HCT116 (cell line): ENCODE data around the gene CCDC54. TPM values are rescaled to one million over a fixed set of nuclear protein-coding genes. Genes with fewer than 3 reads are reported as not detected.

Experiments used
- ATAC-seq: fragments of 200-7000 bp; cut with Tn5 transposase; 2 replicates; pipeline ENCODE4 v1.9.1; 2020; ENCODE audit warnings: mild to moderate bottlenecking, moderate library complexity
- BruUV-seq: library from RNA; stranded (reverse); fragments of 400-500 nt; replicated peaks from 2 replicates; lab custom pipeline; 2021; lab: Mats Ljungman, UMichigan
- CTCF ChIA-PET: fragments of 300-600 bp; sonication (Branson Sonifier 250); formaldehyde crosslinking; loops from one replicate; lab custom pipeline; 2021; ENCODE audit warnings: antibody characterized with exemption; lab: Charles Lee
- POLR2A ChIA-PET: fragments of 300-600, 350-600 bp; sonication (Branson Sonifier 250); formaldehyde crosslinking; loops from one replicate; lab custom pipeline; 2021; ENCODE audit warnings: antibody characterized with exemption; lab: Charles Lee
- RAD21 ChIA-PET, 2 experiments: fragments of 300-600 bp; sonication (Branson Sonifier 250); formaldehyde crosslinking; loops; one replicate each; lab custom pipeline; 2023; ENCODE audit warnings: low total read pairs in 2 of 2; ENCODE audit not compliant: uncharacterized antibody in 2 of 2, unreplicated experiment in 2 of 2, low non-redundant PET in 1 of 2; lab: Charles Lee
- DNase-seq: peaks from one replicate; pipeline ENCODE4 v3.0.0-alpha.2; 2010; ENCODE audit warnings: low read depth, low spot score
- H2AFZ ChIP-seq: fragments of 200-600 bp; shearing (Covaris generic), sonication (generic); 2 replicates; pipeline ENCODE4 v1.6.1; 2017; ENCODE audit warnings: low read depth, mixed run types, mixed read lengths, antibody characterized with exemption, low read length; ENCODE audit not compliant: poor library complexity, severe bottlenecking
- H3K27ac ChIP-seq: 2 replicates; pipeline ENCODE4 v1.5.1; 2012; ENCODE audit warnings: low read depth, low read length
- H3K27me3 ChIP-seq: fragments of 200-600 bp; sonication (generic); 2 replicates; pipeline ENCODE4 v1.6.1; 2016; ENCODE audit warnings: mixed run types, low read length, mixed read lengths; ENCODE audit not compliant: insufficient read depth
- H3K36me3 ChIP-seq, 2 experiments: fragments of 200-500 bp in 1 of 2; fragments of 200-600 bp in 1 of 2; sonication (Bioruptor generic) in 1 of 2; sonication (generic) in 1 of 2; 2 replicates each; pipeline versions ENCODE4 v1.5.1 to v1.6.1; 2014 to 2016; ENCODE audit warnings: low read length in 2 of 2, inconsistent platforms in 1 of 2, mixed read lengths in 1 of 2, mixed run types in 1 of 2; ENCODE audit not compliant: insufficient read depth in 2 of 2, control insufficient read depth in 1 of 2
- H3K4me1 ChIP-seq, 2 experiments: fragments of 200-600 bp in 1 of 2; sonication (generic) in 1 of 2; 2 replicates each; pipeline versions ENCODE4 v1.5.1 to v1.6.1; 2012 to 2017; ENCODE audit warnings: low read length in 2 of 2, inconsistent platforms in 1 of 2, mild to moderate bottlenecking in 1 of 2, mixed read lengths in 1 of 2, mixed run types in 1 of 2, moderate library complexity in 1 of 2; ENCODE audit not compliant: insufficient read depth in 2 of 2, control insufficient read depth in 1 of 2
- H3K4me2 ChIP-seq: fragments of 200-600 bp; sonication (generic); 2 replicates; pipeline ENCODE4 v1.6.1; 2017; ENCODE audit warnings: mixed run types, low read length, mixed read lengths
- H3K4me3 ChIP-seq, 2 experiments: fragments of 200-600 bp in 1 of 2; sonication (generic) in 1 of 2; replicated peaks in 1 of 2; 2 replicates each; pipeline ENCODE4 v1.5.1; 2011 to 2016; ENCODE audit warnings: low read length in 2 of 2, control low read depth in 1 of 2, low read depth in 1 of 2, mild to moderate bottlenecking in 1 of 2, mixed read lengths in 1 of 2, mixed run types in 1 of 2
- H3K79me2 ChIP-seq: fragments of 200-600 bp; sonication (generic); 2 replicates; pipeline ENCODE4 v1.6.1; 2017; ENCODE audit warnings: mild to moderate bottlenecking, mixed run types, low read length, moderate library complexity, mixed read lengths; ENCODE audit not compliant: insufficient read depth
- H3K9ac ChIP-seq: fragments of 200-600 bp; sonication (generic); 2 replicates; pipeline ENCODE4 v1.6.1; 2016; ENCODE audit warnings: low read length, mixed read lengths
- H3K9me2 ChIP-seq: fragments of 200-600 bp; sonication (generic), shearing (Covaris generic); 2 replicates; pipeline ENCODE4 v1.6.1; 2017; ENCODE audit warnings: mixed run types, mild to moderate bottlenecking, moderate library complexity; ENCODE audit not compliant: insufficient read depth
- H3K9me3 ChIP-seq, 2 experiments: fragments of 200-500 bp in 1 of 2; fragments of 200-600 bp in 1 of 2; sonication (Bioruptor generic) in 1 of 2; sonication (generic) in 1 of 2; 2 replicates each; pipeline ENCODE4 v1.6.1; 2014 to 2017; ENCODE audit warnings: low read length in 2 of 2, mixed read lengths in 2 of 2, inconsistent platforms in 1 of 2, low read depth in 1 of 2, mild to moderate bottlenecking in 1 of 2, mixed run types in 1 of 2, moderate library complexity in 1 of 2; ENCODE audit not compliant: control insufficient read depth in 1 of 2, insufficient read depth in 1 of 2
- H4K20me1 ChIP-seq: fragments of 200-600 bp; sonication (generic), shearing (Covaris generic); 2 replicates; pipeline ENCODE4 v1.6.1; 2017; ENCODE audit warnings: mixed run types, mild to moderate bottlenecking, moderate library complexity; ENCODE audit not compliant: insufficient read depth
- FOSL1 ChIP-seq: IDR thresholded peaks from 2 replicates; pipeline ENCODE4 v1.6.1; 2012; ENCODE audit warnings: low read depth
- JUND ChIP-seq: IDR thresholded peaks from 2 replicates; pipeline ENCODE4 v1.6.1; 2012
- POLR2A ChIP-seq: IDR thresholded peaks from 2 replicates; pipeline ENCODE4 v1.7.0; 2011; ENCODE audit warnings: borderline replicate concordance; ENCODE audit not compliant: insufficient read depth, insufficient read length; ENCODE audit errors: extremely low read depth
- REST ChIP-seq: IDR thresholded peaks from 2 replicates; pipeline ENCODE4 v1.6.1; 2012; ENCODE audit warnings: low read depth
- SIN3A ChIP-seq: IDR thresholded peaks from 2 replicates; pipeline ENCODE4 v1.6.1; 2012; ENCODE audit warnings: low read depth
- SP1 ChIP-seq: IDR thresholded peaks from 2 replicates; pipeline ENCODE4 v1.6.1; 2012; ENCODE audit warnings: low read depth
- ZBTB33 ChIP-seq: IDR thresholded peaks from 2 replicates; pipeline ENCODE4 v1.6.1; 2011; ENCODE audit warnings: mild to moderate bottlenecking, low read length, moderate library complexity; ENCODE audit not compliant: insufficient replicate concordance; ENCODE audit errors: extremely low read depth
- ZFX ChIP-seq: fragments of 450-650 bp; IDR thresholded peaks from 2 replicates; pipeline ENCODE4 v1.6.1; 2017
- intact Hi-C: fragments of 100-400 bp; cut with micrococcal nuclease; formaldehyde crosslinking; loops from 2 replicates; pipeline ENCODE4 v1.10.0; 2022
- total RNA-seq: library from RNA; stranded (reverse); gene quantifications from one replicate; pipeline ENCODE4 v1.2.1, GENCODE V29; 2021; ENCODE audit not compliant: unreplicated experiment

CCDC54 gene
- total RNA-seq, 1 experiment from 2014 or later, result not detected

GRCh38 chr3:107366766-107367165 is 10.5 kb upstream of the CCDC54 start:
- TF ChIP-seq REST (no peak), POLR2A (no peak), FOSL1 (no peak), JUND (no peak), SP1 (no peak), ZFX (no peak), ZBTB33 (no peak), SIN3A (no peak)
- DNase-seq (no peak), ATAC-seq (peak; percentile 69; the same call in 1 of the 2 replicates)
- POLR2A ChIA-PET, result no interaction called here
- peaks cover 7 to 16% of the 10 kb centered on the region in 2 experiments; a peak in 3 of 4 replicates for H3K4me1 ChIP-seq
- RAD21 ChIA-PET, result interaction anchor here in 1 of 2 experiments (0.9 kb wide), 1 partner anchor 95 kb away, joined by 3 read pairs; no protein-coding TSS in a partner anchor
- no peak overlapping the region for H3K27ac ChIP-seq
- no peak overlapping the region for H3K9ac ChIP-seq
- peak overlapping the region; percentile 47 for H3K4me2 ChIP-seq
- no peaks in the 10 kb centered on the region for H3K9me2 ChIP-seq
- CTCF ChIA-PET, result no interaction called here
- no peaks in the 10 kb centered on the region for H3K36me3 ChIP-seq
- H2AFZ ChIP-seq, result peak overlapping the region; percentile 88
- H3K27me3 ChIP-seq, result no peaks in the 10 kb centered on the region
- no peak overlapping the region for H3K4me3 ChIP-seq
- no peaks in the 10 kb centered on the region for H3K9me3 ChIP-seq
- intact Hi-C loops, result no loop called here
- H3K79me2 ChIP-seq, result no peaks in the 10 kb centered on the region
- BruUV-seq, result no TSS peak
- no peaks in the 10 kb centered on the region for H4K20me1 ChIP-seq
